IMR-90 (cell line): ENCODE data around the gene OR2T1. TPM values are rescaled to one million over a fixed set of nuclear protein-coding genes. Genes with fewer than 3 reads are reported as not detected.
"Not testable (repeated sequence)": the region's sequence is repeated elsewhere in the genome, so short reads cannot be mapped to it uniquely, and the experiment has no call there.

Experiments
- ATAC-seq: fragments of 200-7000 bp; cut with Tn5 transposase; 2 replicates; pipeline ENCODE4 v1.9.1; 2020; ENCODE audit warnings: low read depth, mild to moderate bottlenecking, moderate library complexity
- BruUV-seq: library from RNA; stranded (reverse); fragments of 400-500 nt; replicated peaks from 2 replicates; lab custom pipeline; 2021; lab: Mats Ljungman, UMichigan
- CTCF ChIA-PET: fragments of 300-600 bp; formaldehyde crosslinking; extraction: SDS; loops from one replicate; lab custom pipeline; 2021; ENCODE audit warnings: antibody characterized with exemption; lab: Yijun Ruan, JAX
- POLR2A ChIA-PET: fragments of 300-600 bp; sonication (Branson Sonifier 250); formaldehyde crosslinking; loops from one replicate; lab custom pipeline; 2022; ENCODE audit warnings: antibody characterized with exemption; ENCODE audit not compliant: unreplicated experiment; lab: Charles Lee
- DNase-seq: peaks from one replicate; pipeline ENCODE4 v3.0.0; 2013
- H2AFZ ChIP-seq: replicated peaks from 2 replicates; pipeline ENCODE3; 2013; ENCODE audit warnings: low read length, mild to moderate bottlenecking; ENCODE audit not compliant: poor library complexity
- H2AK5ac ChIP-seq: 2 replicates; pipeline ENCODE4 v1.6.1; 2013; ENCODE audit warnings: low read depth, low read length, inconsistent platforms
- H2AK9ac ChIP-seq: replicated peaks from 2 replicates; pipeline ENCODE3; 2013; ENCODE audit warnings: mild to moderate bottlenecking, low read depth, low read length, moderate library complexity; ENCODE audit not compliant: poor library complexity
- H2BK120ac ChIP-seq: 2 replicates; pipeline ENCODE4 v1.6.1; 2013; ENCODE audit warnings: low read depth, low read length, inconsistent platforms
- H2BK15ac ChIP-seq: 3 replicates; pipeline ENCODE4 v1.6.1; 2013; ENCODE audit warnings: low read depth, low read length, inconsistent platforms
- H2BK20ac ChIP-seq: 2 replicates; pipeline ENCODE4 v1.6.1; 2013; ENCODE audit warnings: low read depth, mild to moderate bottlenecking, inconsistent platforms, low read length, moderate library complexity
- H2BK5ac ChIP-seq: 2 replicates; pipeline ENCODE4 v1.6.1; 2013; ENCODE audit warnings: mild to moderate bottlenecking, low read depth, low read length, inconsistent platforms; ENCODE audit not compliant: poor library complexity, severe bottlenecking
- H3K14ac ChIP-seq: replicated peaks from 2 replicates; pipeline ENCODE4 v1.6.1; 2013; ENCODE audit warnings: low read depth, low read length, inconsistent platforms
- H3K18ac ChIP-seq: 2 replicates; pipeline ENCODE4 v1.6.1; 2013; ENCODE audit warnings: low read depth, low read length, control low read depth
- H3K23ac ChIP-seq: 2 replicates; pipeline ENCODE4 v1.6.1; 2013; ENCODE audit warnings: low read depth, low read length, inconsistent platforms
- H3K27ac ChIP-seq: 2 replicates; pipeline ENCODE4 v1.5.1; 2013; ENCODE audit warnings: mild to moderate bottlenecking, control low read depth, low read length; ENCODE audit not compliant: insufficient read depth
- H3K27me3 ChIP-seq: 2 replicates; pipeline ENCODE4 v1.6.1; 2013; ENCODE audit warnings: low read length; ENCODE audit not compliant: control insufficient read depth, insufficient read depth
- H3K36me3 ChIP-seq: 2 replicates; pipeline ENCODE4 v1.6.1; 2013; ENCODE audit warnings: low read length, mixed read lengths; ENCODE audit not compliant: control insufficient read depth, insufficient read depth
- H3K4ac ChIP-seq: 2 replicates; pipeline ENCODE4 v1.6.1; 2013; ENCODE audit warnings: low read depth, low read length, inconsistent platforms
- H3K4me1 ChIP-seq: 2 replicates; pipeline ENCODE4 v1.6.1; 2013; ENCODE audit warnings: low read length, mixed read lengths; ENCODE audit not compliant: control insufficient read depth, insufficient read depth
- H3K4me2 ChIP-seq: 2 replicates; pipeline ENCODE4 v1.6.1; 2013; ENCODE audit warnings: low read depth, mild to moderate bottlenecking, control low read depth, low read length, moderate library complexity
- H3K4me3 ChIP-seq: 2 replicates; pipeline ENCODE4 v1.5.1; 2013; ENCODE audit warnings: low read depth, mild to moderate bottlenecking, control low read depth, low read length, moderate library complexity; ENCODE audit not compliant: insufficient read depth
- H3K56ac ChIP-seq: 2 replicates; pipeline ENCODE4 v1.6.1; 2013; ENCODE audit warnings: low read length, inconsistent platforms; ENCODE audit not compliant: insufficient read depth; ENCODE audit errors: extremely low read depth
- H3K79me1 ChIP-seq, 2 experiments: 2 replicates each; pipeline ENCODE4 v1.6.1; 2013; ENCODE audit warnings: low read length in 2 of 2, inconsistent platforms in 1 of 2, low read depth in 1 of 2
- H3K9ac ChIP-seq: 2 replicates; pipeline ENCODE4 v1.6.1; 2013; ENCODE audit warnings: low read depth, low read length, control low read depth
- H3K9me1 ChIP-seq: 2 replicates; pipeline ENCODE4 v1.6.1; 2013; ENCODE audit warnings: low read length, inconsistent platforms; ENCODE audit not compliant: insufficient read depth
- H3K9me3 ChIP-seq: 2 replicates; pipeline ENCODE4 v1.6.1; 2013; ENCODE audit warnings: low read length; ENCODE audit not compliant: control insufficient read depth, insufficient read depth
- H4K20me1 ChIP-seq: 2 replicates; pipeline ENCODE4 v1.6.1; 2013; ENCODE audit warnings: low read length, inconsistent platforms; ENCODE audit not compliant: insufficient read depth
- H4K5ac ChIP-seq: 2 replicates; pipeline ENCODE4 v1.6.1; 2013; ENCODE audit warnings: mild to moderate bottlenecking, low read depth, low read length, control low read depth
- H4K8ac ChIP-seq, 2 experiments: 2 replicates each; pipeline ENCODE4 v1.6.1; 2013; ENCODE audit warnings: low read depth in 2 of 2, low read length in 2 of 2, control low read depth in 1 of 2, inconsistent platforms in 1 of 2
- H4K91ac ChIP-seq: 2 replicates; pipeline ENCODE4 v1.6.1; 2013; ENCODE audit warnings: low read depth, low read length, inconsistent platforms; ENCODE audit not compliant: insufficient read depth
- WGBS, 2 experiments: methylation state at CpG; one replicate each; pipeline versions ENCODE4 v1.1.5 to v1.1.7; 2013; ENCODE audit warnings: missing lambda C conversion rate in 2 of 2; ENCODE audit not compliant: insufficient read length in 1 of 2; ENCODE audit errors: extremely low coverage in 2 of 2; 5-methylcytosine and 5-hydroxymethylcytosine counted together
- dilution Hi-C: fragments of 300-500 bp; cut with HindIII; formaldehyde crosslinking; loops from one replicate; pipeline ENCODE4 v1.14.3; 2018; ENCODE audit warnings: low sequenced_read_pairs; ENCODE audit not compliant: unreplicated experiment
- in situ Hi-C: fragments of 300-500 bp; cut with MboI; formaldehyde crosslinking; loops from 3 replicates; pipeline ENCODE4 v1.14.3; 2019; ENCODE audit warnings: low sequenced_read_pairs, inconsistent platforms, mixed read lengths
- intact Hi-C: fragments of 100-400 bp; cut with micrococcal nuclease; formaldehyde crosslinking; loops from 2 replicates; pipeline ENCODE4 v1.10.0; 2022
- polyA plus RNA-seq, 3 experiments: library from polyadenylated mRNA; depleted of rRNA; stranded (reverse); fragments of >200 nt; gene quantifications; 2 replicates each; pipeline ENCODE4 v1.2.3, GENCODE V29; 2012; ENCODE audit warnings: low replicate concordance in 1 of 3
- total RNA-seq: library from RNA; depleted of rRNA; stranded (reverse); fragments of >200 nt; gene quantifications from 2 replicates; pipeline ENCODE4 v1.2.3, GENCODE V29; 2012

Gene OR2T1
- total and polyA plus RNA-seq, 2 of the 4 experiments (the other 2 are of a cell fraction), result not detected

DNA sequence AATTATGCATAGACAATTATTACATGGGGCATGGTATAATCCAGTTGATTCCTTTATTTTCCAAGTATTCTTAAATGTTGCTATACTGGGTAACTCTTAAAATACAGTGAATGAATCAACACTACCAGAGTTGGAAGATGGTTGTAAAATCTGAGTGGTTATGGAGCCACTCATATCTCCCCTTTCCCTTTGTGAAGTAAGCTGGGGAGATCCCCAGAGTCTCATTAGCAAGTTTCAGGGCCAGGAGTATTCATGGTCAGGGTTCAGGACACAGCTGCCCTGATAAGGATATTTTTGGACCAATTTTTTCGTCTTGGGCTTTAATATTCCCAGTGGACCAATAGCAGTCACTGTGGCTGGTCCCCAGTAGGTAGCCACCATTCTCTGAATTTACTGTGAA is 35.8 kb downstream of the OR2T1 start:
- intact Hi-C loops, H4K5ac ChIP-seq, dilution Hi-C loops, H2AK5ac ChIP-seq, H3K79me1 ChIP-seq, POLR2A ChIA-PET, DNase-seq, H2BK20ac ChIP-seq, H3K27me3 ChIP-seq, H3K36me3 ChIP-seq, H3K56ac ChIP-seq, H2AK9ac ChIP-seq, H2BK5ac ChIP-seq, H3K4me2 ChIP-seq, CTCF ChIA-PET, H2BK15ac ChIP-seq, H2BK120ac ChIP-seq, H2AFZ ChIP-seq, H3K18ac ChIP-seq, H4K8ac ChIP-seq, BruUV-seq, H4K91ac ChIP-seq, H3K9me3 ChIP-seq, ATAC-seq, H4K20me1 ChIP-seq, H3K4me3 ChIP-seq, H3K9me1 ChIP-seq, in situ Hi-C loops, H3K23ac ChIP-seq, H3K27ac ChIP-seq, H3K4me1 ChIP-seq, H3K4ac ChIP-seq, H3K9ac ChIP-seq, H3K14ac ChIP-seq: not testable (repeated sequence)
- no CpG with 5 or more reads among the region's 1 CpG for WGBS, 2 experiments

DNA sequence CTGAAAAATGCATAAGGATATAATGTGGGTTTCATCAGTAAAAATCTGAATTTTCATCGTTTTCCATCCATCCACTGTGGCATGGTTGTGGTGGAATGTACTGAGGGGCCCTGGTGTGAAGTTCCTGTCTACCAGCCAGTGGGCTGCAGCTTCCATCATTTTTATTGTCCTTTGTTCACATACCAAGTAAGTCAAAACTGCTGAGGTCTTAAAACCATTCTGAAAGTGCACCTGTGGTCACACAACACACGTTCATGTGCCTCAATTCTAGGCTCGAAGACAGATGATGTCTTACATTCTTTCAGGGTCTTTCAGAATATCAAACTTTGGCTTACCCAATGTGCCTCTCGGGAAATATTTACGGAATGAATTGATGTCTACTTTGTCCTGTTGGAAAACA is 36.4 kb downstream of the OR2T1 start:
- intact Hi-C loops, H2AK9ac ChIP-seq, H3K4me1 ChIP-seq, H3K27me3 ChIP-seq, BruUV-seq, H3K79me1 ChIP-seq, H3K4me2 ChIP-seq, POLR2A ChIA-PET, H4K8ac ChIP-seq, H4K20me1 ChIP-seq, H3K36me3 ChIP-seq, H3K56ac ChIP-seq, in situ Hi-C loops, H2BK15ac ChIP-seq, H3K4ac ChIP-seq, H3K14ac ChIP-seq, H2BK120ac ChIP-seq, H3K9ac ChIP-seq, H3K9me1 ChIP-seq, dilution Hi-C loops, H3K18ac ChIP-seq, CTCF ChIA-PET, H3K9me3 ChIP-seq, H2BK5ac ChIP-seq, H2BK20ac ChIP-seq, H4K91ac ChIP-seq, H3K4me3 ChIP-seq, H2AFZ ChIP-seq, DNase-seq, H2AK5ac ChIP-seq, H3K27ac ChIP-seq, H3K23ac ChIP-seq, ATAC-seq, H4K5ac ChIP-seq: not testable (repeated sequence)
- no CpG with 5 or more reads among the region's 5 CpGs for WGBS, 2 experiments
